ENCODE results near the gene ZFPM1.

The ZFPM1 gene

GRCh38 chr16:88422733-88423447 lies 30.2 kb upstream of the ZFPM1 start:
- Histone ChIP-seq H3K36me3 (ENCODE audit: insufficient read depth) (no peaks in the 10 kb centered on the region), H3K4me2 (no peak overlapping the region), H3K4me1 (ENCODE audit: low read depth, poor library complexity, severe bottlenecking) (no peaks in the 10 kb centered on the region), H2AFZ (ENCODE audit: low read depth) (no peak overlapping the region), H3K79me2 (ENCODE audit: insufficient read depth, low read depth) (no peaks in the 10 kb centered on the region), H3K9ac (no peak overlapping the region), H4K20me1 (ENCODE audit: insufficient read depth) (no peaks in the 10 kb centered on the region), H3K4me3 (IDR thresholded peaks at IDR 0.05; ENCODE audit: insufficient read depth, low read depth, low read length) (no peak overlapping the region), H3K27me3 (ENCODE audit: insufficient read depth, low read depth) (peaks cover 75% of the 10 kb centered on the region), H3K27ac (no peak overlapping the region)
- TF ChIP-seq, protein P1, sequence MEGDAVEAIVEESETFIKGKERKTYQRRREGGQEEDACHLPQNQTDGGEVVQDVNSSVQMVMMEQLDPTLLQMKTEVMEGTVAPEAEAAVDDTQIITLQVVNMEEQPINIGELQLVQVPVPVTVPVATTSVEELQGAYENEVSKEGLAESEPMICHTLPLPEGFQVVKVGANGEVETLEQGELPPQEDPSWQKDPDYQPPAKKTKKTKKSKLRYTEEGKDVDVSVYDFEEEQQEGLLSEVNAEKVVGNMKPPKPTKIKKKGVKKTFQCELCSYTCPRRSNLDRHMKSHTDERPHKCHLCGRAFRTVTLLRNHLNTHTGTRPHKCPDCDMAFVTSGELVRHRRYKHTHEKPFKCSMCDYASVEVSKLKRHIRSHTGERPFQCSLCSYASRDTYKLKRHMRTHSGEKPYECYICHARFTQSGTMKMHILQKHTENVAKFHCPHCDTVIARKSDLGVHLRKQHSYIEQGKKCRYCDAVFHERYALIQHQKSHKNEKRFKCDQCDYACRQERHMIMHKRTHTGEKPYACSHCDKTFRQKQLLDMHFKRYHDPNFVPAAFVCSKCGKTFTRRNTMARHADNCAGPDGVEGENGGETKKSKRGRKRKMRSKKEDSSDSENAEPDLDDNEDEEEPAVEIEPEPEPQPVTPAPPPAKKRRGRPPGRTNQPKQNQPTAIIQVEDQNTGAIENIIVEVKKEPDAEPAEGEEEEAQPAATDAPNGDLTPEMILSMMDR (conservative IDR thresholded peaks at IDR 0.05; ENCODE audit: low read depth, low read length) = no peak

DNA sequence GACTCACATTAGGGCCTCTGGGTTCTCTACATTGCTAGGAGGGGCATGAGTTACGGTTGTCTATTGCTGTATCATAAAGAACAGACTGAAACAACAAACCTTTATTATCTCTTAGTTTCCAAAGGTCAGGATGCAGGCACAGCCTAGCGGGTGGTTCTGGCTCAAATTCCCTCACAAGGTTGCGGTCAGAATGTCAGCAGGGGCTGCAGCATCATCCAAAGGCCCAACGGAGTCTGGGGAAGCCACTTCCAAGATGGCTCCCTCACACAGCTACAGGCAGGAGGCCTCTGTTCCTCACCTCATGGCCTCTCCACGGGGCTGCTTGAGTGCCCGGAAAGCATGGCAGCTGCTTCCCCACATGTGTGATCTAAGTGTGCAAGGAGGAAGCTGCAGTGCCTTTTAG lies 29.6 kb upstream of the ZFPM1 start:
- Histone ChIP-seq H3K4me2 (no peak overlapping the region), H3K4me3 (IDR thresholded peaks at IDR 0.05; ENCODE audit: insufficient read depth, low read depth, low read length) (no peak overlapping the region), H2AFZ (ENCODE audit: low read depth) (no peak overlapping the region), H3K9ac (no peak overlapping the region), H3K27me3 (ENCODE audit: insufficient read depth, low read depth) (peaks cover 75% of the 10 kb centered on the region), H3K79me2 (ENCODE audit: insufficient read depth, low read depth) (no peaks in the 10 kb centered on the region), H3K4me1 (ENCODE audit: low read depth, poor library complexity, severe bottlenecking) (no peaks in the 10 kb centered on the region), H4K20me1 (ENCODE audit: insufficient read depth) (no peaks in the 10 kb centered on the region), H3K27ac (no peak overlapping the region), H3K36me3 (ENCODE audit: insufficient read depth) (no peaks in the 10 kb centered on the region)
- TF ChIP-seq, protein P1 (conservative IDR thresholded peaks at IDR 0.05; ENCODE audit: low read depth, low read length) = no peak

GRCh38 chr16:88424587-88425235 lies 28.4 kb upstream of the ZFPM1 start:
- Histone ChIP-seq H2AFZ (ENCODE audit: low read depth) (no peak overlapping the region), H3K4me3 (IDR thresholded peaks at IDR 0.05; ENCODE audit: insufficient read depth, low read depth, low read length) (no peak overlapping the region), H3K9ac (no peak overlapping the region), H3K27me3 (ENCODE audit: insufficient read depth, low read depth) (peaks cover 71% of the 10 kb centered on the region), H3K79me2 (ENCODE audit: insufficient read depth, low read depth) (no peaks in the 10 kb centered on the region), H3K4me2 (no peak overlapping the region), H3K27ac (no peak overlapping the region), H3K36me3 (ENCODE audit: insufficient read depth) (no peaks in the 10 kb centered on the region), H3K4me1 (ENCODE audit: low read depth, poor library complexity, severe bottlenecking) (no peaks in the 10 kb centered on the region), H4K20me1 (ENCODE audit: insufficient read depth) (no peaks in the 10 kb centered on the region)
- TF ChIP-seq, protein P1 (conservative IDR thresholded peaks at IDR 0.05; ENCODE audit: low read depth, low read length) = no peak

- no peaks in the 10 kb centered on the region for H3K79me2 ChIP-seq (ENCODE audit: insufficient read depth, low read depth)
- no peak overlapping the region for H2AFZ ChIP-seq (ENCODE audit: low read depth)
- H3K36me3 ChIP-seq (ENCODE audit: insufficient read depth) = no peaks in the 10 kb centered on the region
- no peaks in the 10 kb centered on the region for H3K4me1 ChIP-seq (ENCODE audit: low read depth, poor library complexity, severe bottlenecking)
- no peak overlapping the region for H3K4me2 ChIP-seq
- no peak overlapping the region for H3K4me3 ChIP-seq (IDR thresholded peaks at IDR 0.05; ENCODE audit: insufficient read depth, low read depth, low read length)
- no peak overlapping the region for H3K27ac ChIP-seq
- H4K20me1 ChIP-seq (ENCODE audit: insufficient read depth) = no peaks in the 10 kb centered on the region
- H3K27me3 ChIP-seq (ENCODE audit: insufficient read depth, low read depth) = peaks cover 71% of the 10 kb centered on the region
- TF ChIP-seq, protein P1 (conservative IDR thresholded peaks at IDR 0.05; ENCODE audit: low read depth, low read length) = no peak
- H3K9ac ChIP-seq = no peak overlapping the region
Observed at GRCh38 chr16:88426018-88426417, 27.1 kb upstream of the ZFPM1 start.
